GM23338 (cell line): ENCODE data around the gene FARSA. TPM values are rescaled to one million over a fixed set of nuclear protein-coding genes. Genes with fewer than 3 reads are reported as not detected.

ENCODE experiments used
- ATAC-seq: fragments of 200-7000 bp; cut with Tn5 transposase; 3 replicates; pipeline ENCODE4 v1.9.1; 2020
- DNase-seq: peaks from one replicate; pipeline ENCODE4 v3.0.0-alpha.2; 2015; ENCODE audit warnings: low spot score
- H2AFZ ChIP-seq: fragments of 200-600 bp; sonication (generic); 2 replicates; pipeline ENCODE4 v1.8.0; 2016; ENCODE audit warnings: antibody characterized with exemption, mild to moderate bottlenecking, moderate library complexity
- H3F3A ChIP-seq: fragments of 200-600 bp; sonication (generic); replicated peaks from 2 replicates; pipeline ENCODE4 v1.8.0; 2017; ENCODE audit warnings: antibody characterized with exemption, mixed run types, low read depth
- H3K27ac ChIP-seq: fragments of 200-600 bp; sonication (generic); 2 replicates; pipeline ENCODE4 v1.6.1; 2016; ENCODE audit warnings: low read depth
- H3K27me3 ChIP-seq: fragments of 200-600 bp; sonication (generic); 2 replicates; pipeline ENCODE4 v1.8.0; 2016; ENCODE audit warnings: mild to moderate bottlenecking, mixed run types, moderate library complexity; ENCODE audit not compliant: insufficient read depth
- H3K36me3 ChIP-seq: fragments of 200-600 bp; sonication (generic); 2 replicates; pipeline ENCODE4 v1.8.0; 2016; ENCODE audit warnings: mild to moderate bottlenecking; ENCODE audit not compliant: insufficient read depth
- H3K4me1 ChIP-seq: fragments of 200-600 bp; sonication (generic); 2 replicates; pipeline ENCODE4 v1.8.0; 2016; ENCODE audit warnings: mild to moderate bottlenecking, moderate library complexity; ENCODE audit not compliant: insufficient read depth
- H3K4me2 ChIP-seq: fragments of 200-600 bp; sonication (generic); 2 replicates; pipeline ENCODE4 v1.7.1; 2017; ENCODE audit warnings: mixed run types
- H3K4me3 ChIP-seq: fragments of 200-600 bp; sonication (generic); 2 replicates; pipeline ENCODE4 v1.6.1; 2016; ENCODE audit warnings: mixed run types
- H3K79me2 ChIP-seq: fragments of 200-600 bp; sonication (generic); replicated peaks from 2 replicates; pipeline ENCODE4 v1.8.0; 2017; ENCODE audit warnings: mild to moderate bottlenecking; ENCODE audit not compliant: insufficient read depth
- H3K9me2 ChIP-seq: fragments of 200-600 bp; sonication (generic); 2 replicates; pipeline ENCODE4 v1.8.0; 2017; ENCODE audit not compliant: insufficient read depth
- H4K20me1 ChIP-seq: fragments of 200-600 bp; sonication (generic); replicated peaks from 2 replicates; pipeline ENCODE4 v1.8.0; 2017; ENCODE audit warnings: mild to moderate bottlenecking; ENCODE audit not compliant: insufficient read depth
- H3K27ac Mint-ChIP-seq: 2 replicates; pipeline ENCODE4 v1.8.0; 2020; ENCODE audit warnings: inconsistent platforms, mild to moderate bottlenecking, moderate library complexity, mixed read lengths
- H3K27me3 Mint-ChIP-seq: 3 replicates; pipeline ENCODE4 v1.8.0; 2022; ENCODE audit warnings: low read depth, mild to moderate bottlenecking, moderate library complexity, mixed read lengths, inconsistent platforms; ENCODE audit not compliant: insufficient read depth, poor library complexity
- H3K36me3 Mint-ChIP-seq: 3 replicates; pipeline ENCODE4 v1.8.0; 2021; ENCODE audit warnings: low read depth, mild to moderate bottlenecking, inconsistent platforms, moderate library complexity, mixed read lengths
- H3K4me1 Mint-ChIP-seq: 3 replicates; pipeline ENCODE4 v1.8.0; 2020; ENCODE audit warnings: mild to moderate bottlenecking, inconsistent platforms, mixed read lengths
- H3K4me3 Mint-ChIP-seq: 3 replicates; pipeline ENCODE4 v1.8.0; 2021; ENCODE audit warnings: moderate library complexity, mild to moderate bottlenecking, inconsistent platforms, mixed read lengths
- H3K9me3 Mint-ChIP-seq: 3 replicates; pipeline ENCODE4 v1.8.0; 2020; ENCODE audit warnings: moderate library complexity, mild to moderate bottlenecking, inconsistent platforms, mixed read lengths
- CREB1 ChIP-seq: fragments of 250-450 bp; sonication (Bioruptor Pico); IDR thresholded peaks from 2 replicates; pipeline ENCODE4 v1.5.0; 2020; ENCODE audit warnings: low read depth, mild to moderate bottlenecking, moderate library complexity
- EZH2 ChIP-seq: fragments of 200-600 bp; sonication (generic); IDR thresholded peaks from one replicate; pipeline ENCODE4 v1.8.0; 2017; ENCODE audit warnings: antibody characterized with exemption, mild to moderate bottlenecking, low read depth; ENCODE audit not compliant: unreplicated experiment
- EZH2phosphoT487 ChIP-seq: fragments of 200-600 bp; sonication (generic); IDR thresholded peaks from one replicate; pipeline ENCODE4 v1.8.1; 2018; ENCODE audit warnings: antibody characterized with exemption; ENCODE audit not compliant: unreplicated experiment
- JUNB ChIP-seq: IDR thresholded peaks from one replicate; pipeline ENCODE4 v1.6.1; 2016; ENCODE audit warnings: antibody characterized with exemption; ENCODE audit not compliant: unreplicated experiment
- NANOG ChIP-seq: IDR thresholded peaks from 2 replicates; pipeline ENCODE4 v1.6.1; 2016; ENCODE audit warnings: antibody characterized with exemption, borderline replicate concordance
- POLR2AphosphoS5 ChIP-seq: IDR thresholded peaks from 2 replicates; pipeline ENCODE4 v1.6.1; 2016; ENCODE audit warnings: antibody characterized with exemption, low read depth
- REST ChIP-seq: IDR thresholded peaks from one replicate; pipeline ENCODE4 v1.6.1; 2018; ENCODE audit warnings: antibody characterized with exemption; ENCODE audit not compliant: unreplicated experiment
- STAT1 ChIP-seq: IDR thresholded peaks from one replicate; pipeline ENCODE4 v1.6.1; 2016; ENCODE audit warnings: antibody characterized with exemption; ENCODE audit not compliant: unreplicated experiment
- ZNF114 ChIP-seq: fragments of 250-450 bp; sonication (Bioruptor Pico); IDR thresholded peaks from 2 replicates; pipeline ENCODE4 v1.5.0; 2020; ENCODE audit warnings: mild to moderate bottlenecking, moderate library complexity
- ZNF331 ChIP-seq: fragments of 250-450 bp; sonication (Bioruptor Pico); IDR thresholded peaks from 2 replicates; pipeline ENCODE4 v1.5.0; 2020; ENCODE audit warnings: low read depth, mild to moderate bottlenecking, moderate library complexity
- polyA plus RNA-seq: library from polyadenylated mRNA; unstranded; fragments of >200 nt; fragmentation: Nextera tagmentation; extraction: Ambion mirVana; gene quantifications from 2 replicates; pipeline ENCODE4 v1.2.1, GENCODE V29; 2016
- total RNA-seq: library from RNA; depleted of rRNA; stranded (reverse); fragments of >200 nt; shearing (Covaris generic); gene quantifications from 2 replicates; pipeline ENCODE4 v1.2.3, GENCODE V29; 2014
- TF ChIP-seq, protein P1 (sequence below): IDR thresholded peaks from 2 replicates; pipeline ENCODE4 v1.6.1; 2016; ENCODE audit warnings: antibody characterized with exemption
- TF ChIP-seq, protein P2 (sequence below): fragments of 250-450 bp; sonication (Bioruptor Pico); IDR thresholded peaks from 2 replicates; pipeline ENCODE4 v1.5.0; 2020; ENCODE audit warnings: mild to moderate bottlenecking, moderate library complexity
- TF ChIP-seq, protein P3 (sequence below), 2 experiments: fragments of 200-600 bp in 1 of 2; sonication (generic) in 1 of 2; conservative IDR thresholded peaks; 2 replicates each; pipeline versions ENCODE4 v1.5.1 to v1.6.1; 2016 to 2017; ENCODE audit warnings: antibody characterized with exemption in 2 of 2, low read depth in 2 of 2, mild to moderate bottlenecking in 2 of 2, moderate library complexity in 1 of 2

Gene FARSA
- total and polyA plus RNA-seq, 2 experiments from 2014 or later, result 74.7 to 86.4 TPM

- ATAC-seq, result no peak
- no peak overlapping the region for H3K27ac Mint-ChIP-seq
Observed at GRCh38 chr19:12970070-12970820, 36.7 kb upstream of the FARSA start.

More at GRCh38 chr19:12970070-12970820, 36.7 kb upstream of the FARSA start:
- Mint-ChIP-seq H3K4me3 (no peak overlapping the region; the same call in 2 of the 3 replicates), H3K4me1 (no peaks in the 10 kb centered on the region; the same call in 2 of the 3 replicates), H3K36me3 (no peaks in the 10 kb centered on the region), H3K27me3 (peaks cover 4% of the 10 kb centered on the region), H3K9me3 (no peaks in the 10 kb centered on the region)
- H3K79me2 ChIP-seq, result no peaks in the 10 kb centered on the region
- no peaks in the 10 kb centered on the region for H3K9me2 ChIP-seq
- no peaks in the 10 kb centered on the region for H3K27me3 ChIP-seq
- H4K20me1 ChIP-seq, result no peaks in the 10 kb centered on the region
- H3K4me3 ChIP-seq, result no peak overlapping the region
- TF ChIP-seq ZNF114 (CRISPR knock-in tag) (no peak), EZH2 (no peak), POLR2AphosphoS5 (no peak), JUNB (no peak), ZNF331 (CRISPR knock-in tag) (no peak), STAT1 (no peak), EZH2phosphoT487 (no peak), REST (no peak), CREB1 (CRISPR knock-in tag) (no peak), NANOG (no peak)
- TF ChIP-seq, protein P1, sequence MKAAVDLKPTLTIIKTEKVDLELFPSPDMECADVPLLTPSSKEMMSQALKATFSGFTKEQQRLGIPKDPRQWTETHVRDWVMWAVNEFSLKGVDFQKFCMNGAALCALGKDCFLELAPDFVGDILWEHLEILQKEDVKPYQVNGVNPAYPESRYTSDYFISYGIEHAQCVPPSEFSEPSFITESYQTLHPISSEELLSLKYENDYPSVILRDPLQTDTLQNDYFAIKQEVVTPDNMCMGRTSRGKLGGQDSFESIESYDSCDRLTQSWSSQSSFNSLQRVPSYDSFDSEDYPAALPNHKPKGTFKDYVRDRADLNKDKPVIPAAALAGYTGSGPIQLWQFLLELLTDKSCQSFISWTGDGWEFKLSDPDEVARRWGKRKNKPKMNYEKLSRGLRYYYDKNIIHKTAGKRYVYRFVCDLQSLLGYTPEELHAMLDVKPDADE, result no peak
- TF ChIP-seq, protein P2, sequence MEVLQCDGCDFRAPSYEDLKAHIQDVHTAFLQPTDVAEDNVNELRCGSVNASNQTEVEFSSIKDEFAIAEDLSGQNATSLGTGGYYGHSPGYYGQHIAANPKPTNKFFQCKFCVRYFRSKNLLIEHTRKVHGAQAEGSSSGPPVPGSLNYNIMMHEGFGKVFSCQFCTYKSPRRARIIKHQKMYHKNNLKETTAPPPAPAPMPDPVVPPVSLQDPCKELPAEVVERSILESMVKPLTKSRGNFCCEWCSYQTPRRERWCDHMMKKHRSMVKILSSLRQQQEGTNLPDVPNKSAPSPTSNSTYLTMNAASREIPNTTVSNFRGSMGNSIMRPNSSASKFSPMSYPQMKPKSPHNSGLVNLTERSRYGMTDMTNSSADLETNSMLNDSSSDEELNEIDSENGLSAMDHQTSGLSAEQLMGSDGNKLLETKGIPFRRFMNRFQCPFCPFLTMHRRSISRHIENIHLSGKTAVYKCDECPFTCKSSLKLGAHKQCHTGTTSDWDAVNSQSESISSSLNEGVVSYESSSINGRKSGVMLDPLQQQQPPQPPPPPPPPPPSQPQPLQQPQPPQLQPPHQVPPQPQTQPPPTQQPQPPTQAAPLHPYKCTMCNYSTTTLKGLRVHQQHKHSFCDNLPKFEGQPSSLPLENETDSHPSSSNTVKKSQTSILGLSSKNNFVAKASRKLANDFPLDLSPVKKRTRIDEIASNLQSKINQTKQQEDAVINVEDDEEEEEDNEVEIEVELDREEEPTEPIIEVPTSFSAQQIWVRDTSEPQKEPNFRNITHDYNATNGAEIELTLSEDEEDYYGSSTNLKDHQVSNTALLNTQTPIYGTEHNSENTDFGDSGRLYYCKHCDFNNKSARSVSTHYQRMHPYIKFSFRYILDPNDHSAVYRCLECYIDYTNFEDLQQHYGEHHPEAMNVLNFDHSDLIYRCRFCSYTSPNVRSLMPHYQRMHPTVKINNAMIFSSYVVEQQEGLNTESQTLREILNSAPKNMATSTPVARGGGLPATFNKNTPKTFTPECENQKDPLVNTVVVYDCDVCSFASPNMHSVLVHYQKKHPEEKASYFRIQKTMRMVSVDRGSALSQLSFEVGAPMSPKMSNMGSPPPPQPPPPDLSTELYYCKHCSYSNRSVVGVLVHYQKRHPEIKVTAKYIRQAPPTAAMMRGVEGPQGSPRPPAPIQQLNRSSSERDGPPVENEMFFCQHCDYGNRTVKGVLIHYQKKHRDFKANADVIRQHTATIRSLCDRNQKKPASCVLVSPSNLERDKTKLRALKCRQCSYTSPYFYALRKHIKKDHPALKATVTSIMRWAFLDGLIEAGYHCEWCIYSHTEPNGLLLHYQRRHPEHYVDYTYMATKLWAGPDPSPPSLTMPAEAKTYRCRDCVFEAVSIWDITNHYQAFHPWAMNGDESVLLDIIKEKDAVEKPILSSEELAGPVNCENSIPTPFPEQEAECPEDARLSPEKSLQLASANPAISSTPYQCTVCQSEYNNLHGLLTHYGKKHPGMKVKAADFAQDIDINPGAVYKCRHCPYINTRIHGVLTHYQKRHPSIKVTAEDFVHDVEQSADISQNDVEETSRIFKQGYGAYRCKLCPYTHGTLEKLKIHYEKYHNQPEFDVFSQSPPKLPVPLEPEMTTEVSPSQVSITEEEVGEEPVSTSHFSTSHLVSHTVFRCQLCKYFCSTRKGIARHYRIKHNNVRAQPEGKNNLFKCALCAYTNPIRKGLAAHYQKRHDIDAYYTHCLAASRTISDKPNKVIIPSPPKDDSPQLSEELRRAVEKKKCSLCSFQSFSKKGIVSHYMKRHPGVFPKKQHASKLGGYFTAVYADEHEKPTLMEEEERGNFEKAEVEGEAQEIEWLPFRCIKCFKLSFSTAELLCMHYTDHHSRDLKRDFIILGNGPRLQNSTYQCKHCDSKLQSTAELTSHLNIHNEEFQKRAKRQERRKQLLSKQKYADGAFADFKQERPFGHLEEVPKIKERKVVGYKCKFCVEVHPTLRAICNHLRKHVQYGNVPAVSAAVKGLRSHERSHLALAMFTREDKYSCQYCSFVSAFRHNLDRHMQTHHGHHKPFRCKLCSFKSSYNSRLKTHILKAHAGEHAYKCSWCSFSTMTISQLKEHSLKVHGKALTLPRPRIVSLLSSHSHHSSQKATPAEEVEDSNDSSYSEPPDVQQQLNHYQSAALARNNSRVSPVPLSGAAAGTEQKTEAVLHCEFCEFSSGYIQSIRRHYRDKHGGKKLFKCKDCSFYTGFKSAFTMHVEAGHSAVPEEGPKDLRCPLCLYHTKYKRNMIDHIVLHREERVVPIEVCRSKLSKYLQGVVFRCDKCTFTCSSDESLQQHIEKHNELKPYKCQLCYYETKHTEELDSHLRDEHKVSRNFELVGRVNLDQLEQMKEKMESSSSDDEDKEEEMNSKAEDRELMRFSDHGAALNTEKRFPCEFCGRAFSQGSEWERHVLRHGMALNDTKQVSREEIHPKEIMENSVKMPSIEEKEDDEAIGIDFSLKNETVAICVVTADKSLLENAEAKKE (CRISPR knock-in tag), result no peak
- TF ChIP-seq, protein P3, sequence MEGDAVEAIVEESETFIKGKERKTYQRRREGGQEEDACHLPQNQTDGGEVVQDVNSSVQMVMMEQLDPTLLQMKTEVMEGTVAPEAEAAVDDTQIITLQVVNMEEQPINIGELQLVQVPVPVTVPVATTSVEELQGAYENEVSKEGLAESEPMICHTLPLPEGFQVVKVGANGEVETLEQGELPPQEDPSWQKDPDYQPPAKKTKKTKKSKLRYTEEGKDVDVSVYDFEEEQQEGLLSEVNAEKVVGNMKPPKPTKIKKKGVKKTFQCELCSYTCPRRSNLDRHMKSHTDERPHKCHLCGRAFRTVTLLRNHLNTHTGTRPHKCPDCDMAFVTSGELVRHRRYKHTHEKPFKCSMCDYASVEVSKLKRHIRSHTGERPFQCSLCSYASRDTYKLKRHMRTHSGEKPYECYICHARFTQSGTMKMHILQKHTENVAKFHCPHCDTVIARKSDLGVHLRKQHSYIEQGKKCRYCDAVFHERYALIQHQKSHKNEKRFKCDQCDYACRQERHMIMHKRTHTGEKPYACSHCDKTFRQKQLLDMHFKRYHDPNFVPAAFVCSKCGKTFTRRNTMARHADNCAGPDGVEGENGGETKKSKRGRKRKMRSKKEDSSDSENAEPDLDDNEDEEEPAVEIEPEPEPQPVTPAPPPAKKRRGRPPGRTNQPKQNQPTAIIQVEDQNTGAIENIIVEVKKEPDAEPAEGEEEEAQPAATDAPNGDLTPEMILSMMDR (conservative IDR thresholded peaks at IDR 0.05; ENCODE audit: low read depth in 2 of 2), result no peak
- no peaks in the 10 kb centered on the region; the same call in 1 of the 2 replicates for H3K4me1 ChIP-seq
- no peaks in the 10 kb centered on the region for H3K36me3 ChIP-seq
- H3K4me2 ChIP-seq, result no peak overlapping the region
- no peak overlapping the region for H2AFZ ChIP-seq
- H3F3A ChIP-seq, result no peaks in the 10 kb centered on the region
- DNase-seq, result no peak
- H3K27ac ChIP-seq, result no peak overlapping the region
